K562 (cell line): Measurements from ENCODE around the gene MRPL40. TPM values are rescaled to one million over a fixed set of nuclear protein-coding genes. Genes with fewer than 3 reads are reported as not detected.

ENCODE experiments used
- polyA plus RNA-seq, 8 experiments: library from polyadenylated mRNA; depleted of rRNA in 4 of 8; stranded (reverse) in 5 of 8; unstranded in 3 of 8; fragments of >200 nt; fragmentation: Nextera tagmentation in 2 of 8; fragmentation: Illumina TruSeq in 1 of 8; extraction: Ambion mirVana in 2 of 8; extraction: Trizol in 1 of 8; gene quantifications; 2 replicates each; pipeline versions ENCODE4 v1.2.1 to v1.2.3, GENCODE V29; 2011 to 2014; ENCODE audit warnings: inconsistent platforms in 1 of 8, missing spikeins in 1 of 8
- total RNA-seq, 7 experiments: library from RNA; depleted of rRNA in 6 of 7; stranded (reverse); fragments of >200 nt in 6 of 7; fragmentation: Illumina TruSeq in 2 of 7; extraction: Trizol in 2 of 7; gene quantifications; 2 replicates each; pipeline versions ENCODE4 v1.2.1 to v1.2.3, GENCODE V29; 2011 to 2021; ENCODE audit warnings: low replicate concordance in 1 of 7

MRPL40 gene
- total and polyA plus RNA-seq, 9 of the 15 experiments (the other 6 are each of a cell fraction or from before 2014, with no cell fraction given): 132 to 652 (median 208) TPM

Other genes starting within 250 kb of the MRPL40 start
- 4.3 and 5.4 TPM in 2 replicates for gene CLTCL1, start 140.8 kb upstream of the MRPL40 start, total RNA-seq (2014; rRNA removed)
- gene CLTCL1, start 140.8 kb upstream of the MRPL40 start, total RNA-seq (2014; rRNA removed; fragmentation: Illumina TruSeq; extraction: Trizol): 4.2 and 4.6 TPM in 2 replicates
- 3.6 and 4.5 TPM in 2 replicates for gene CLTCL1, start 140.8 kb upstream of the MRPL40 start, total RNA-seq (2015; rRNA removed; fragmentation: Illumina TruSeq; extraction: Trizol)
- 8.5 and 8.8 TPM in 2 replicates for gene CLTCL1, start 140.8 kb upstream of the MRPL40 start, total RNA-seq (2021)
- gene CLTCL1, start 140.8 kb upstream of the MRPL40 start, polyA plus RNA-seq (2011; rRNA removed): 11.7 and 17.0 TPM in 2 replicates
- 4.3 and 5.0 TPM in 2 replicates for gene CLTCL1, start 140.8 kb upstream of the MRPL40 start, polyA plus RNA-seq (2014; fragmentation: Illumina TruSeq; extraction: Trizol)
- 1 to 10 TPM; 1.1 to 2.1 TPM for gene CLTCL1, start 140.8 kb upstream of the MRPL40 start, polyA plus RNA-seq (2014; fragmentation: Nextera tagmentation; extraction: Ambion mirVana)
- 5.8 and 8.8 TPM in 2 replicates for gene CLTCL1, start 140.8 kb upstream of the MRPL40 start, polyA plus RNA-seq (2014; rRNA removed)
- 58.3 and 70.6 TPM in 2 replicates for gene HIRA, start 812 bp upstream of the MRPL40 start, total RNA-seq (2014; rRNA removed)
- 53.9 and 54.0 TPM in 2 replicates for gene HIRA, start 812 bp upstream of the MRPL40 start, total RNA-seq (2014; rRNA removed; fragmentation: Illumina TruSeq; extraction: Trizol)
- gene HIRA, start 812 bp upstream of the MRPL40 start, total RNA-seq (2015; rRNA removed; fragmentation: Illumina TruSeq; extraction: Trizol): 57.5 and 58.4 TPM in 2 replicates
- 115 and 132 TPM in 2 replicates for gene HIRA, start 812 bp upstream of the MRPL40 start, total RNA-seq (2021)
- gene HIRA, start 812 bp upstream of the MRPL40 start, polyA plus RNA-seq (2011; rRNA removed): 71.7 and 82.2 TPM in 2 replicates
- gene HIRA, start 812 bp upstream of the MRPL40 start, polyA plus RNA-seq (2014; fragmentation: Illumina TruSeq; extraction: Trizol): 106 and 114 TPM in 2 replicates
- gene HIRA, start 812 bp upstream of the MRPL40 start, polyA plus RNA-seq (2014; fragmentation: Nextera tagmentation; extraction: Ambion mirVana): 1 to 10 TPM in 1 of 2 experiments, under 1 TPM in 1; 0.96 to 1.2 TPM
- gene HIRA, start 812 bp upstream of the MRPL40 start, polyA plus RNA-seq (2014; rRNA removed): 80.0 and 80.8 TPM in 2 replicates
- gene C22orf39, start 15.2 kb downstream of the MRPL40 start, total RNA-seq (2014; rRNA removed): 94.7 and 124 TPM in 2 replicates
- 57.2 and 59.5 TPM in 2 replicates for gene C22orf39, start 15.2 kb downstream of the MRPL40 start, total RNA-seq (2014; rRNA removed; fragmentation: Illumina TruSeq; extraction: Trizol)
- gene C22orf39, start 15.2 kb downstream of the MRPL40 start, total RNA-seq (2015; rRNA removed; fragmentation: Illumina TruSeq; extraction: Trizol): 61.3 and 63.2 TPM in 2 replicates
- 66.8 and 68.0 TPM in 2 replicates for gene C22orf39, start 15.2 kb downstream of the MRPL40 start, total RNA-seq (2021)
- gene C22orf39, start 15.2 kb downstream of the MRPL40 start, polyA plus RNA-seq (2011; rRNA removed): 139 and 244 TPM in 2 replicates
- gene C22orf39, start 15.2 kb downstream of the MRPL40 start, polyA plus RNA-seq (2014; fragmentation: Illumina TruSeq; extraction: Trizol): 68.6 and 73.5 TPM in 2 replicates
- 10 to 100 TPM; 20.4 to 25.9 TPM for gene C22orf39, start 15.2 kb downstream of the MRPL40 start, polyA plus RNA-seq (2014; fragmentation: Nextera tagmentation; extraction: Ambion mirVana)
- gene C22orf39, start 15.2 kb downstream of the MRPL40 start, polyA plus RNA-seq (2014; rRNA removed): 112 and 121 TPM in 2 replicates
- gene UFD1, start 46.6 kb downstream of the MRPL40 start, total RNA-seq (2014; rRNA removed): 238 and 290 TPM in 2 replicates
- gene UFD1, start 46.6 kb downstream of the MRPL40 start, total RNA-seq (2014; rRNA removed; fragmentation: Illumina TruSeq; extraction: Trizol): 361 and 365 TPM in 2 replicates
- gene UFD1, start 46.6 kb downstream of the MRPL40 start, total RNA-seq (2015; rRNA removed; fragmentation: Illumina TruSeq; extraction: Trizol): 330 and 363 TPM in 2 replicates
- gene UFD1, start 46.6 kb downstream of the MRPL40 start, total RNA-seq (2021): 284 and 307 TPM in 2 replicates
- gene UFD1, start 46.6 kb downstream of the MRPL40 start, polyA plus RNA-seq (2011; rRNA removed): 428 and 564 TPM in 2 replicates
- gene UFD1, start 46.6 kb downstream of the MRPL40 start, polyA plus RNA-seq (2014; fragmentation: Illumina TruSeq; extraction: Trizol): 551 and 645 TPM in 2 replicates
- gene UFD1, start 46.6 kb downstream of the MRPL40 start, polyA plus RNA-seq (2014; fragmentation: Nextera tagmentation; extraction: Ambion mirVana): 100 to 1,000 TPM; 503 to 627 TPM
- 321 and 446 TPM in 2 replicates for gene UFD1, start 46.6 kb downstream of the MRPL40 start, polyA plus RNA-seq (2014; rRNA removed)
- 415 and 450 TPM in 2 replicates for gene CDC45, start 47.4 kb downstream of the MRPL40 start, total RNA-seq (2014; rRNA removed)
- 263 and 295 TPM in 2 replicates for gene CDC45, start 47.4 kb downstream of the MRPL40 start, total RNA-seq (2014; rRNA removed; fragmentation: Illumina TruSeq; extraction: Trizol)
- gene CDC45, start 47.4 kb downstream of the MRPL40 start, total RNA-seq (2015; rRNA removed; fragmentation: Illumina TruSeq; extraction: Trizol): 239 and 251 TPM in 2 replicates
- 312 and 319 TPM in 2 replicates for gene CDC45, start 47.4 kb downstream of the MRPL40 start, total RNA-seq (2021)
- 580 and 584 TPM in 2 replicates for gene CDC45, start 47.4 kb downstream of the MRPL40 start, polyA plus RNA-seq (2011; rRNA removed)
- 412 and 430 TPM in 2 replicates for gene CDC45, start 47.4 kb downstream of the MRPL40 start, polyA plus RNA-seq (2014; fragmentation: Illumina TruSeq; extraction: Trizol)
- gene CDC45, start 47.4 kb downstream of the MRPL40 start, polyA plus RNA-seq (2014; fragmentation: Nextera tagmentation; extraction: Ambion mirVana): 100 to 1,000 TPM; 276 to 465 TPM
- 410 and 427 TPM in 2 replicates for gene CDC45, start 47.4 kb downstream of the MRPL40 start, polyA plus RNA-seq (2014; rRNA removed)
- not detected in 2 replicates for gene CLDN5, start 91.9 kb downstream of the MRPL40 start, total RNA-seq (2014; rRNA removed)
- not detected in 2 replicates for gene CLDN5, start 91.9 kb downstream of the MRPL40 start, total RNA-seq (2014; rRNA removed; fragmentation: Illumina TruSeq; extraction: Trizol)
- gene CLDN5, start 91.9 kb downstream of the MRPL40 start, total RNA-seq (2015; rRNA removed; fragmentation: Illumina TruSeq; extraction: Trizol): not detected in 2 replicates
- 0.16 and 0.20 TPM in 2 replicates for gene CLDN5, start 91.9 kb downstream of the MRPL40 start, total RNA-seq (2021)
- not detected in 2 replicates for gene CLDN5, start 91.9 kb downstream of the MRPL40 start, polyA plus RNA-seq (2011; rRNA removed)
- gene CLDN5, start 91.9 kb downstream of the MRPL40 start, polyA plus RNA-seq (2014; fragmentation: Illumina TruSeq; extraction: Trizol): not detected in 2 replicates
- not detected for gene CLDN5, start 91.9 kb downstream of the MRPL40 start, polyA plus RNA-seq (2014; fragmentation: Nextera tagmentation; extraction: Ambion mirVana)
- gene CLDN5, start 91.9 kb downstream of the MRPL40 start, polyA plus RNA-seq (2014; rRNA removed): not detected in 2 replicates